Endometrial microvascular endothelial cells (primary cell): ENCODE data around the gene PSMC3IP. TPM values are rescaled to one million over a fixed set of nuclear protein-coding genes. Genes with fewer than 3 reads are reported as not detected.

ENCODE experiments used
- in situ Hi-C: cut with HindIII; loops from 2 replicates; pipeline ENCODE4 v1.10.0; 2017; ENCODE audit warnings: low sequenced_read_pairs, low pct_unique_long_range_greater_than_20kb; ENCODE audit errors: inconsistent ontology term
- total RNA-seq: library from RNA; depleted of rRNA; stranded (reverse); fragments of >200 nt; gene quantifications from one replicate; pipeline ENCODE4 v1.2.3, GENCODE V29; 2015; ENCODE audit errors: inconsistent ontology term

PSMC3IP gene
- total RNA-seq, 1 donor from 2014 or later = 8.5 TPM

DNA sequence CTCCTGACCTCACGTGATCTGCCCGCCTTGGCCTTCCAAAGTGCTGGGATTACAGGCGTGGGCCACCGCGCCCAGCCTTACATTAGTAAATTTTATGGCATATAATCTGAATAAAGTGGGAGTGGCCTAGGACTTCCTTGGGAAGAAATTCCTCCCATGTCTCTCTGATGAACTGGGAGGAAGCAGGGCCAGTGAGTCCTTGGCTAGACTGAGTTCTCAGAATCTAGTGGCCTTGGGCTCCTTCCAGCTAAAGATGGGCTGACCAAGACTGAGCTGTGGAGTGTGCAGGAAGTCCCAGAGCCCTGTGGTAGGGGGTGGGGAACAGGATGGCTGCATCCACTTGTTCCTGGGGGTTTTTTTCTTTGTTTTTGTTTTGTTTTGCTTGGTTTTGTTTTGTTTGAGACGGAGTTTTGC, 51.5 kb downstream of the PSMC3IP start:
- in situ Hi-C loops = no loop called here

DNA sequence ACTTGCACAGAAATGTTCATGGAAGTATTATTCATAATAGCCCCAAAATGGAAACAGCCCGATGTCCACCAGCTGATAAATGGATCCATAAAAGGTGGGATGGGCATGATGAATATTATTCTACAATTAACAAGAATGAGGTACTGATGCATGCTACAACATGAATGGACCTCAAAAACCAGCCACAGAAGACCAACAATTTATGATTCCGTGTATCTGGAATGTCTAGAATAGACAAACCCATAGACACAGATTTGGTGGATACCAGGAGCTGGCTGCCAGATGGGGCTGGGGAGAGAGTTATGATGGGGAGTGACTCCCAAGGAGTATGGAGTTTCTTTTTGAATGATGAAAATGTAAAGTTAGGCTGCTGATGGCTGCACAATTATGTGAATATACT, 52.3 kb downstream of the PSMC3IP start:
- in situ Hi-C loops = no loop called here

- in situ Hi-C loops = loop anchor here (5.0 to 25.0 kb wide), 2 partner anchors 211 to 336 kb away; partner anchors contain the start of genes GHDC, HCRT and KCNH4
Measured at GRCh38 chr17:42522798-42523278, 54.7 kb downstream of the PSMC3IP start.

Other genes starting within 250 kb of the PSMC3IP start
- 86.0 TPM for gene STAT3, start 189.3 kb downstream of the PSMC3IP start, total RNA-seq
- gene CAVIN1, start 154.5 kb downstream of the PSMC3IP start, total RNA-seq = 806 TPM
- gene ATP6V0A1, start 118.9 kb downstream of the PSMC3IP start, total RNA-seq = 27.1 TPM
- 33.7 TPM for gene NAGLU, start 41.5 kb downstream of the PSMC3IP start, total RNA-seq
- gene HSD17B1, start 24.8 kb downstream of the PSMC3IP start, total RNA-seq = not detected
- 37.3 TPM for gene COASY, start 15.6 kb downstream of the PSMC3IP start, total RNA-seq
- gene MLX, start 10.6 kb downstream of the PSMC3IP start, total RNA-seq = 31.6 TPM
- 65.9 TPM for gene RETREG3, start 31.6 kb upstream of the PSMC3IP start, total RNA-seq
- 137 TPM for gene TUBG1, start 32.0 kb upstream of the PSMC3IP start, total RNA-seq
- 7.4 TPM for gene TUBG2, start 81.6 kb upstream of the PSMC3IP start, total RNA-seq
- 9.6 TPM for gene PLEKHH3, start 99.3 kb upstream of the PSMC3IP start, total RNA-seq
- gene CCR10, start 104.1 kb upstream of the PSMC3IP start, total RNA-seq = 1.5 TPM
- gene CNTNAP1, start 104.8 kb upstream of the PSMC3IP start, total RNA-seq = 29.7 TPM
- 13.5 TPM for gene EZH1, start 167.3 kb upstream of the PSMC3IP start, total RNA-seq
- gene RAMP2, start 183.5 kb upstream of the PSMC3IP start, total RNA-seq = 2.8 TPM
- 70.5 TPM for gene VPS25, start 195.7 kb upstream of the PSMC3IP start, total RNA-seq
- gene WNK4, start 202.9 kb upstream of the PSMC3IP start, total RNA-seq = 6.5 TPM
- gene COA3, start 221.0 kb upstream of the PSMC3IP start, total RNA-seq = 79.3 TPM
- gene CNTD1, start 221.1 kb upstream of the PSMC3IP start, total RNA-seq = 0.37 TPM
- 109 TPM for gene BECN1, start 246.6 kb upstream of the PSMC3IP start, total RNA-seq